Karpas-422 (cell line): ENCODE data around the gene ANKRD45. TPM values are rescaled to one million over a fixed set of nuclear protein-coding genes. Genes with fewer than 3 reads are reported as not detected.

ENCODE experiments used
- total RNA-seq: library from RNA; depleted of rRNA; stranded (reverse); fragments of >200 nt; shearing (Covaris generic); gene quantifications from 2 replicates; pipeline ENCODE4 v1.2.3, GENCODE V29; 2014; ENCODE audit warnings: low replicate concordance; rRNA removed

ANKRD45 gene
- total RNA-seq, 1 experiment from 2014 or later = not detected

Other genes with a start within 250 kb of the ANKRD45 start
- gene PRDX6, start 192.5 kb downstream of the ANKRD45 start, total RNA-seq = 107 and 232 TPM in 2 replicates
- gene SLC9C2, start 66.8 kb downstream of the ANKRD45 start, total RNA-seq = not detected in 2 replicates
- gene TEX50, start 34.5 kb downstream of the ANKRD45 start, total RNA-seq = not detected in 2 replicates
- 17.0 and 28.4 TPM in 2 replicates for gene KLHL20, start 45.1 kb upstream of the ANKRD45 start, total RNA-seq
- 23.4 and 39.3 TPM in 2 replicates for gene DARS2, start 154.8 kb upstream of the ANKRD45 start, total RNA-seq
- gene CENPL, start 155.0 kb upstream of the ANKRD45 start, total RNA-seq = 15.5 and 29.3 TPM in 2 replicates
- 636 and 838 TPM in 2 replicates for gene GAS5, start 198.1 kb upstream of the ANKRD45 start, total RNA-seq
- 9.7 and 15.8 TPM in 2 replicates for gene ZBTB37, start 198.5 kb upstream of the ANKRD45 start, total RNA-seq
- 0.26 TPM in 1 of 2 replicates, not detected in the other for gene SERPINC1, start 247.5 kb upstream of the ANKRD45 start, total RNA-seq